Stimulated activated CD4-positive, alpha-beta T cell treated with anti-CD3 and anti-CD28 coated beads, TNF-alpha, amount 100 ng/mL, for 1 hour (primary cell): ENCODE data around the gene SMARCA2.
"Not testable (repeated sequence)": the region's sequence is repeated elsewhere in the genome, so short reads cannot be mapped to it uniquely, and the experiment has no call there.

Experiments used
- DNase-seq, 3 donors: peaks; one replicate each; pipeline ENCODE4 v3.0.0-alpha.2; 2020; ENCODE audit warnings: low read depth in 3 of 3, low spot score in 1 of 3

The SMARCA2 gene

DNA sequence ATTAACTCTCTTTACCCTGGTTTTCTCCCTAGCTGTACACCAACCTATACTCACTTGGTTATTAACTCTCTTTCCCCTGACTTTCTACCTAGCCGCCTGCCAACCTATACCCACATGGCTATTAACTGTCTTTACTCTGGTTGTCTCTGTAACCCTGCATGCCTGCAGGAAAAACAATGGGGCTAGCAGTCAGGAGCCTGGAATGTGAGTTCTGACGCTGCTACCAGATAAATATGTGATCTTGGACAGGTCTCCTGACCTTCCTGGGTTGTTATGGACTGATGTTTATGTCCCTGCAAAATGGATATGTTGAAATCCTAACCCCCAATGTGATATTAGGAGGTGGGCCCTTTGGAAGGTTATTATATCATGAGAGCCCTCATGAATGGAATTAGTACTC lies 119.2 kb downstream of the SMARCA2 start:
- no peak for DNase-seq

GRCh38 chr9:2138646-2139045 lies 123.5 kb downstream of the SMARCA2 start:
- no peak for DNase-seq

DNA sequence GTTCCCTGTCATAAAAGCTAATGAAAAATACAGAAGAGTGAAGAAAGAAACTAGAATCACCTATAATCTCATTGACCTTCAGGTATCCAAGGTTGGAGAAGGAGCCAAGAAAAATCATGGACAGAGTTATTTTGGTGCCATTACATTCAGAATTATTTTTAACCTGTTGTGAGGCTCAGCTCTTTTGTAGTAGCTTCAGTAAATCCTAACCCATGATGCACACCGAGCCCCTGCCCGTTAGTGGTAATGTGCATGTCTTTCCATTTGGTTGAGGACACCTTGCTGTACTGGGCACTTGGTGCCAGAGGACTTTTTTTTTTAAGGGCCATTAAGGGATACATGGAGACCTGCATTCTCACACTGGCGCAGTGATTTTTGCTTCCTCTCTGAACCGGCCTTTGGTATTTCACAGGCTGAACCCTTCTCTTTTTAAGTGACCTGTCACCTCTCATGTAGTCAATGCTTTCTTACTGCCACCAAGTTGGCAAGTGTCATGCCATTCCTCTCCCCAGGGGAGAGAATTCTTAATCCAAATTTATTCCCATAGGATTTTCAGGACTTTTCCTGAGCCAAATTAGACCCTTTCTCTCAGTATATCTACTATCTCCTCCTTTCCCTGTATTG lies 125.6 kb downstream of the SMARCA2 start:
- DNase-seq, result no peak

- no peak for DNase-seq
Observed at GRCh38 chr9:2142212-2142611, 127.1 kb downstream of the SMARCA2 start.

DNA sequence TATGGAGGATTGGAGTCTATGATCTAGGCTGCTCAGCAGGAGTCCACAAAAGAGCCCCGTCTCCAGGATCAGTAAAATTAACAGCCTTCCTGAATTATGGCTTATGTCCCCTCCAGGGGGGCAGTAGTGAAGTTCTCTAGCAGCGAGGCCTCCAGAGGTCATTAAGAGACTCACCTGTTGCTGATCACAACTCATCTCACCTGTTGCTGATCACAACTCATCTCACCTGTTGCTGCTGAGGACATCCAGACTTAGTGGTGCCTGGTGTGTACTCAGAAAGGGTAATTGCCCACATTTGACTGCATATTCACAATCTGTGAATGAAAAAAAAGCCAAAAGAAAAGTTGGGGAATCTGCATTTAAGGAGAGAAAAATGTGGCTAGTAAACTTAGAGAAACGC lies 129.5 kb downstream of the SMARCA2 start:
- DNase-seq, result no peak

DNA sequence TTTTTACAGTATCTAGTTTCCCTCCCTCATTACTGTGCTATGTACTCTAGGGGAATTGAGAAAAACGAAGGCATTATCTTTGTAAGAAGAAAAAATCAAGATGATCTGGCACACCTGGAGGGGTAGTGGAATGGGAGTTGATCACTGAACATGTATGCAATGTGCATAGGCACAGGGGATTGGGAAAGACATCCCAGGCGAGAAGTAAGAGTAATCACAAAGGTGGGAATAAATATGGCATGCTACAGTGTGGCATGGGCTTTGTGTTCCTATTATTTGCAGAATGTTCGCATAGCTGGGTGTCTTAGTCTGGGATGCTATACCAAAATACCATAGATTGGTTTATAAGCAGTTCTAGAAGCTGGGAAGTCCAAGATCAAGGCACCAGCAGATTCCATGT lies 130.6 kb downstream of the SMARCA2 start:
- no peak for DNase-seq

GRCh38 chr9:2146700-2147099 lies 131.6 kb downstream of the SMARCA2 start:
- not testable (repeated sequence) for DNase-seq

- DNase-seq, result no peak
Observed at GRCh38 chr9:2150338-2150737, 135.2 kb downstream of the SMARCA2 start.

DNA sequence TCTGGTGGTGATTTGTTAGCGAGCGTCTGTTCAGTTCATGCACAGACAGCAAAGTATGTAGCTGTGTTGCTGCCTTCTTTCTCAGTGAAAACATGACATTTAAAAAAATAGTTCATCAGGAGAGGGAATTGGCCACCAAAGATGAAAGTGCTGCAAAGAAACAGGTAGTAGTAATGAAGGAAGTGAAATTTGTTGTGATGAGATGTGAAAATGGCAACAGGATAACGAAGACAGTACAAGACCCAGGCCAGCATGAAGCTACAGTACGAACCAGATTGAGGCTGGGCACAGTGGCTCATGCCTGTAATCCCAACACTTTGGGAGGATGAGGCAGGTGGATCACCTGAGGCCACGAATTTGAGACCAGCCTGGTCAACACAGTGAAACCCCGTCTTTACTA lies 136.0 kb downstream of the SMARCA2 start:
- DNase-seq, result no peak

GRCh38 chr9:2152966-2153629 lies 138.0 kb downstream of the SMARCA2 start:
- DNase-seq, result no peak

GRCh38 chr9:2153630-2154217 lies 138.6 kb downstream of the SMARCA2 start:
- no peak for DNase-seq

- DNase-seq, result no peak
Observed at GRCh38 chr9:2154731-2155130, 139.6 kb downstream of the SMARCA2 start.

- DNase-seq, result no peak
Observed at GRCh38 chr9:2155966-2156365, 140.8 kb downstream of the SMARCA2 start.

GRCh38 chr9:2157277-2158110 lies 142.3 kb downstream of the SMARCA2 start:
- no peak for DNase-seq

DNA sequence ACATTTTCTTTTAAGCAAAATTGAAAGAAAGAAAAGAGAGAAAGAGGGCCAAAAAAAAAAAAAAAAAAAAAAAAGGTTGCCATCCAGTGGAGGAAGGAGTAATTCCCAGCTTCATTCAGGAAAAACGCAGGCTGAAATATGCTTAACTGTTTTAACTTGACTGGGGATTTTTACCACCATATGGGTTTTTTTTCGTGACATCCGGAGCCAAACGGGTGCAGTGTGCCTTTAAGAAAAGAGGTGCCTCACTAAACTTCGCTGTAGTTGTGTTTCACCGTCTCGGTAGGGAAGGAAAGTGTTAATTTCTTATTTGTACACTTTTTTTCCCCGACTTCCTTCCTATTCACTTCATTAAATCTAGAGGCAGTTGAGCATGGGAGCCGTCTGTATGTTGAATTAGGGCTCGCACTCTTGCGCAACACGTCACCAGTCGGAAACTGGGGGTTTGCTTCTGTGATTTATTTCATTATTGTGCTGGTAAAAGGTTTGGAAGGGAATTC lies 143.0 kb downstream of the SMARCA2 start:
- DNase-seq, result no peak

GRCh38 chr9:2158766-2159430 lies 143.8 kb downstream of the SMARCA2 start:
- no peak for DNase-seq

DNA sequence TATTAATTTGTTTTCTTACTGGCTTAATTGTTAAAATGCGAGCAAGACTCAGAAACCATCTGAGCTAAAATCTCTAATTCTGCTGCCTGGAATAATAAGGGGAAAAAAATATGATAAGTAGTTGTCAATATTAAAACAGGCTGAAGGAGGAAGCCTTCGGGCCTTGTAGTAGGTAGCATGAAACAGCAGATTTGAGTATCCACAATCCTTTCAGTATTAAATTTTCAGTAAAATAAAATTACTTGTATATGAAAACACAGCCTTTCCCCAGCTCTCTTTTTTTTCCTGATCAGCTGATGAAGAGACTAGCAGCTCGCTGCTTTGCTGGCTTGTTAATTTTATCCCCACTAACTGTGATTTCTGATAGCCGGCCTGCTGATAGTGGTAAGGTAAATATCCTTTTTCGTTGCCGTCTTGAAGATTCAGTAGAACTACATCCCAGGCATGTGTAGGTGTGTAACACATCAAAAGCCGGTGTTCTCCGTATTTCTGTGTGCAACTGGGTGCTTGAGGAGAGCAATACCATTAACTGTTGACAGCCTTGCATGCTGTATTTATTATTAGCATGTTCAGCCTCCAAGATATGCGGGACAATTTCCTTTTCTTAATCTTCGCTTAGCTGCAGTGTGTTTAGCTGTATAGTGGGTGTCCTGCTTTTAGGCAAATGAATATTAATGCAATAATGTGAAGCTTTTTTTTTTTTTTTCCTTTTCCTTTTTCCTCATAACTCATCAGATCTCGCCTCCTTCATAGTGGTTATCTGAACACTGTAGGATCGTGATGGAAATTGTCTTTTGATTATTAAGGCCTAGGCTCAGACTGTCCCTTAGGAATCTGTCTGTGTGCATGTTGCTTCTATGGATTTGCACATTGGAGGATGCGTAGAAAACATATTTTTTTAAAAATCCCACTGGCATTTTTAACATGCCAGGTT lies 144.6 kb downstream of the SMARCA2 start:
- DNase-seq, result no peak

- no peak for DNase-seq
Observed at GRCh38 chr9:2161661-2162060, 146.5 kb downstream of the SMARCA2 start.

DNA sequence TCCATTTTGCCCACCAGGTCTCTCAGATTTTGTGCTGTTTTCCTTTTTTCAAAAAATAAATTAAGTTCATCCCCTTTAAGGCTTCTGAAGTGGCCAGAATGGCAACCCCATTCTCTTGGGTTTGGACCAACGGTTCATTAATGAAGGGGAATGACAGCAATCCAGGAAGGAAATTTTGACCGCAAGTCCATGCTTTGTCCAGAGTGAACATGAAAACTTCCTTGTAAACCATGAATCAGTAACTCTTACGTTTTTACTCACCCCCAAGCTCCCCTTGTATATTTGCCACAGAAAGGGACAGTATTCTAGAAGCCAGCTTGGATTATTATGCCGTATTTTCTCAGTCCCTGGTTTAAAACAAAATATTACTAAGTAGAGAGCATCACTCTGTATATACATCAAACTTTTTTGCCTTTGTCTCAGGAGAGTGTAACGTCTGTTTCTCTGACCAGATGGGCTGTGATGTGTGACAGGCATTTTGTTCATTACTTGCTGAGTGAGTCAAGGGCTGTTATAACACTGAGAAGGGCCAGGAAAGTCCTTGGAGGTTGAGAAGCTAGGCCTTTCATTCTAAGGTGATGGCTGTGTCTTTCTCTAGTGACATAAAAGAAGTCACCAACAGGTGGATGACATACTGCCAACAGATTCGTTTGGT lies 148.2 kb downstream of the SMARCA2 start:
- DNase-seq, result no peak

DNA sequence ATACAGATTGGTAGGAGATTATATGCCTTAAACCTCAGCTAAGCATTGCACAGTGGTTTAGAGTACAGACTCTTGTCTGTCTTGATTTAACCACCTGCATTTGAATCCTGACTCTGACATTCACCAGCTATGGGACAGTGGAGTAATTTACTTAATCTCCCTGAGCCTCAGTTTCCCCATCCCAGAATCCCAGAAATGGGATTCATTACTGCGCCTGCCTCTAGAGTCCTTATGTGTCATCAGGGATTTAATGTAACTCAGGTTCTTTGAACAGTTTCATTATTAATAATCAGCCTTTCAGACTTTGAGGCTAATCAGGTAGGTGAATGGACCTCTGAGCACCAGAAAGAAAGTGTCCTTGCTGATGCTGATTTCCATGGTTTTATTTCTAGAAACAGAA lies 149.1 kb downstream of the SMARCA2 start:
- no peak for DNase-seq
